Activated CD8-positive, alpha-beta memory T cell treated with anti-CD3 and anti-CD28 coated beads for 24 hours (primary cell): ENCODE measurements around the gene FZR1.

ENCODE experiments used
- DNase-seq: peaks from one replicate; pipeline ENCODE4 v3.0.0-alpha.2; 2020

The FZR1 gene

DNA sequence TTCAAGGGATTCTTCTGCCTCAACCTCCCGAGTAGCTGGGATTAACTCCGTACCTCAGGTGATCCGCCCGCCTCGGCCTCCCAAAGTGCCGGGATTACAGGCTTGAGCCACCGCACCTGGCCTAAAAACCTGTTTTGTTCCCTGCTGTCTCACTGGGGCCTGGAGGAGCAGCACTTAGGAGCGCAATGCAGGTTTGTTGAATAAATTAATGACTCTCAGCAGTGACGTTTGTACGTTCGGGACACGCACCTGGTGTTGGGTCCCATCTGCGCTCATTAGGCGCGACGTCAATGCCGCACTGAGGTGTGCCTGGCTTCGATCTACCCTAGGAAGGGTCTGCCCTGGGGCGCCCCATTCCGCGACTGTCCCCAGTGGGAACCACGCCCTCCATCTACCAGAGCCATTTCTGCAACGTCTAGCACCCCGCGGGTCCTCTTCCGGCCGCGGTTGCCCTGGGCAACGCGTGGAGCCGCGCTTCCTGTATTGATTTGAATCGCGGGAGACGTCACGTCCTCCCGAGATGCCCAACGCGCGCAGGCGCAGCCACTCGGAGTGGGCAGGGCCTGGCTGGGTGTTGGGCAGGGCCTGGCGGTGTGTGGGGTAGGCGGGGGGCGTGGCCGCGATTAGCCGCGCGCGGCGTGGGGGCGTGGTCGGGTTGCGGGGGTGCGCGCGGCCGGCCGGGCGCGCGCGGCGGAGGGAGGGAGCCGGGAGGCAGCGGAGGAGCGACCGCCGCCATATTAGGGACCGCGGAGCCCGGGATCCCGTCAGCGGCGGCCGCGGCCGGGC is at the start of gene FZR1:
TSS of gene FZR1 (plus strand) at position 714 of the 786 bp plus-strand sequence. CDS start 16,679 bp downstream, outside the sequence.
- DNase-seq, result peak; percentile 99

DNA sequence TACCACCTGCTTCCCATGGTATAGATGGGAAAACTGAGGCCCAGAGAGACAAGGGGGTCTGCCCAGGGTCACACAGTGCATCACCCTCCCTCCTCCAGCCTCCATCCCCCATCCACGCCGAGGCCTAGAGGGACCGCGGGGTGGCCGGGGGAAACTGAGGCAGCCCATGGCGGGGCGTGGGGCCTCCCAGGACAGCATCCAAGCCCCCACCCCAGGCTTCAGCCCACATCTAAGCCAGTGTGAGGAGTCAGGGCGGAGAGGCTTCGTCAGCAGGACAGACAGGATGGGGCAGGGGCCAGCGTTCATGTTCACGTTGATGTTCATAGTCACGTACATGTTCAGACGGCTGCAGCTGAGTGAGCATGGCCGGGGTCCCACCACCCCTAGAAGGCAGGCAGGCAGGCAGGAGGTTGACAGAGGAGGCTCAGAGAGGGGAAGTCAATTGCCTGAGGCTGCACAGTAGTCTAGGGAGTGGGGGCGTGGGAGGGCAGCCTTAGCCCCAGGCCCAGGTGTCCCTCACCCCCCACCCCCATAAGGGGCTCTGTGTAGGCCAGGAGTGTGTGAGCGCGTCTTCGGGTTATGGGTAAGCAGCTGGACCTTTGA is 49.1 kb upstream of the FZR1 start:
- no peak for DNase-seq

DNA sequence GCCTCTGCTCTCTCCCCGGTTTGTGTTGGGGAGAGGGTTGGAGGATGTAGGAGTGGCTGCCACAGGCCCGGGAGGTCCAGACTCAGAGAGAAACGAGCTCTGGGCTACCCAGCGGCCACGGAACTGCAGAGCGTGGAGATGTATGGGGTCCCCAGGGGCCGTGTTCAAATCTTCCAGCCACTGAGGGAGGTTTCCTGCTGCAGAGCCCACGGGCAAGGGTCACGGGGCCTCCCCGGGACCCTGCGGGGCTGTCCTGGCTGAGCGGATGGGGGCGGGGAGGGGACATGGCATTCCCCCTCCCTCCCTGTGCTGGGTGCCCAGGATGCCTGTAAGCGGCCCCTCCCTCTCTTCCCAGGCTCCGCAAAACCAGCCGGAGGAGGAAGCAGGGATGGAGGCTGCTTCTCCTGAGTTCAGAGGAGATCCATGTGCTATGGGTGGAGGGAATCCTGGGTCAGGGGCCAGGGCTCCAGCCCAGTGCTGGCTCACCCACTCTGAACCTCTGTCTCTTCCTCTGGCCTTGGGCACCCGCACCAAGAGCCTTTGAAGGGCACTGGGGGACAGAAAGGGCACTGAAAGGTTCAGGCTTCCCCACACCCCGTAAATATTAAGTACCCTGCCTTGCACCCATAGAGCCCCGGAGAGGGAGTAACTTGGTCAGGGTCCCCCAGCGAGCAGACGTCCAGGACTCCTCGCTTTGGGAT is 48.4 kb upstream of the FZR1 start:
- DNase-seq, result no peak

DNA sequence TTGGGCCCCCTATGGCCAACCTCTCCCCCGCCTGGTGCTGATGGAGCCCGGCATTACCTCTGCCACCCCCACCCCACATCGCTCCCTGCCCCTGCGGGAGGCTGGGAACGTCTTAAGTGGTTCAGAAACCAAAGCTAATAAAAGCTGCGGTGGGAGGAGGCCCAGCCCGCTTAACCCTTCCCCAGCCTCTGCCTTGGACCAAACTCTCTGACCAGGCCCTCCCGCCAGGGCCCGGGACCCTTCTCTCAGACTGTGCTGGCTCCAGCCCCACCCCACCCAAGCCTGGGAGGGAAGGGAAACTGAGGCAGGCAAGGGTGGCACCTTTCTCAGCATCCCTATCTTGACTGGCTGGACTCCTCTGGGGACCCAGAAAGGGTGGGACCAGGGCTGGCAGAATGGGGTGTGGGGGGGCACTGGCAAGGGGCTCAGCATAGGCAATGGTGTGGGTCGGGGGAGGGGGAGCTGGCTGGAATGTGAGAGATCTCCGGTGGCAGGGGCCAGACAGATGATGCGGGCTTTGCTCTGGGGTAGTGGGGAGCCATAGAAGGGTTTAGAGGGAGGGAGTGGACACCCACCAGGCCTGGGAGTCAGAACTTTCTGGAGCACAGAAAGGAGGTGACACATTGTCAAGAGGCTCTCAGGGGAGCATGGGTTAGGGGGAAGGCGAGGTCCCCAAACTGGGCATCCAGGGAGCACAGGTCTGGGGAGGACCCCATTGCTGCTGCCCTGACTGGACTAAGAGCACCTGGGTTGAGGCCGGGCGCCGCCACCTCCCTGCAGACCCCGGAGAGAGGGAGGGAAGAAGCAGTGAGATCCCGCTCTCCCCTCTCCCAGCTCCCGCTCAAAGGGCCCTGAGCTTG is 47.7 kb upstream of the FZR1 start:
- DNase-seq, result no peak

DNA sequence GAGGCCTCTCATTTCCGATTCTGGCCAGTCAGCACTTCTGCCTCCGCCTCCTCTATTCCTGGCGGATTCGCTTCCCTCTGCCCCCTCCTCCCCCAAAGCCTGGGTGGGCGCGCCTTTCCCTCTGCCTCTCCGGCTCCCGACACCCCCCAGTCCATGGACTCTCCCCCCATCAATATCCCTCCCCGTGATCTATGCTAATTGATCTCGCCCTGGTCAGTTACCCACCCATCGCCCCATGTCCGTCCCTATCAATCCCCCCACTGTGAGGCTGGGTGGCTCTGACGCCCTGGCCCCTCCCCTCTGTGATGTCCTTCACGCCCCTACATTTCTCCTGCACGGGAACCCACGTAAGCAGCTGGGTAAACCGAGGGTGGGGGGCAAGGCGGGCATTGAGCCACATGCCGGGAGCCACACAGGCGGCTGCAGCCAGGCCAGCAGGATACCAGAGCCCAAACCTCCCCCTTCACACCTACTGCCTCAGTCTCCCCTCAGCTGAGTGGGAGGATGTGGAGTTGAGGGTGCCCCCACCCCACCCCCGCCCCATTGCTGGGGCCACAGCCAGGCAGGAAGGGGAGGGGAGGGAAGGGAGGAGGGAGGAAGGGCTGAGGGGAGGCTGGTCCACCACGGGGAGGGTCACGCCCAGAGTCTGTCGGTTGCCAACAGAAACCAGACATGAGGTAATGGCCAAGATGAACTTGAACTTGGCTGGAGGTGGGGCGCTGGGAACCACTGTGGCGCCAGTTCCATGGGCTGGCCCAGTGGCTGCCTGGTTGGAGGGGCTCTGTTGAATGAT is 46.8 kb upstream of the FZR1 start:
- DNase-seq, result no peak

DNA sequence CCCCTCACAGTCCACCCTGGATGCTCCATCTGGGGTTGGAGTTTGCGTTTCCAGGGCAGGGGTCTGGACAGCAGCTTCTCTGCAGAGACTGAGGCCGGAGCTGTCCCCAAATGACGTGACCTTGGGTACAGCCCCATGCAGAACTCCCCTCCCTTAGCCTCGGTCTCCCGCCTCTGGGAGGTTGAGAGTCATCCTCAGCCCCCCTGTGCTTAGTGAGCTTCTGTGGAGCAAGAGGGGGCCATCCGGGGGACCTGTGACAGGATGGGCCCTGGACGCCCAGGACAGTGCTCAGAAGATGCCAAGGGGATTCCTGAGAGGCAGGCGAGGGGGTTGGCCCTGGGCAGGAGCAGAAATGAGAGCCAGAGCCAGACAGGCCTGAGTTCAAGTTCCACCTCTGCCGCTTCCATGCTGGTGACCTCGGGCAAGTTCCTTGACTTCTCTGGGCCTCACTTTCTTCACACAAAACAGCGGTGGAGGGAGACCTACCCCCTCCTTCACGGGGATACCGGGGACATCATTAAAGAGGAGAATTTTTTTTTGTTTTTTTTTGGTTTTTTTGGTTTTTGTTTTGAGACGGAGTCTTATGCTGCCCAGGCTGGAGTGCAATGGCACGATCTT is 46.0 kb upstream of the FZR1 start:
- DNase-seq, result no peak

DNA sequence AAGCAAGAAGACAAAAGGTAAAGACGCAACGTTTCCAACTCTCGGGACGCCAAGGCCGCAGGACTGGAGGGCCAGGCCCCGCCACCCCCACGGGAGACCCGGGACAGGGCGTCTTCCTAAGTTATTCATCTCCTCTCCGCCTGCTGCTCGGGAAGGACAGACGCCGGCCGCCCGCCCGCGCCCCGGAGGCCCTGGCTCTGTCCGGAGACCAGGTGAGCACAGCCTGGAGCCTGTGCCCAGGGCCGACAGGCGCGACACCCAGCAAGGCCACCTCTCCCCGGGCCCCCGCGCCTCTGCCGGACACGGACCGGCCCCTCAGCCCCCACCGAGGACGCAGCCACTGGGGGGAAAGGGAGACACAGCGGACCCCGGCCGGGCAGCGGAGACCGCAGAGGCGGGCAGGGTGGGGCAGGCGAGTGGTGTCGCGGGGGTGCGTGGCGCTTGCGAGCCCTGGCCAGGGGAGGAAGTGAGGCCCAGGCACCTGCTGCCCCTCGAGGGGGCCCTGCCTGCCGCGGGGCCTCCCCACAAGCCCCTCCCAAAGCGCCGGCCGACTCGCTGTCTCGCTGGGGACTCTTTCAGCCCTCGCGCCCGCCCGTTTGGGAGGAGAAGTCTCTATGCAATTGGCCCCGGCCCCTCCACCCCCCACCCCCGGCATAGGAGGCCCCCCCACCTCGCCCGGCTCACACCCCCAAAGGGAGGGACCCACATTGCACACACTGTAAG is 43.0 kb upstream of the FZR1 start:
- no peak for DNase-seq

DNA sequence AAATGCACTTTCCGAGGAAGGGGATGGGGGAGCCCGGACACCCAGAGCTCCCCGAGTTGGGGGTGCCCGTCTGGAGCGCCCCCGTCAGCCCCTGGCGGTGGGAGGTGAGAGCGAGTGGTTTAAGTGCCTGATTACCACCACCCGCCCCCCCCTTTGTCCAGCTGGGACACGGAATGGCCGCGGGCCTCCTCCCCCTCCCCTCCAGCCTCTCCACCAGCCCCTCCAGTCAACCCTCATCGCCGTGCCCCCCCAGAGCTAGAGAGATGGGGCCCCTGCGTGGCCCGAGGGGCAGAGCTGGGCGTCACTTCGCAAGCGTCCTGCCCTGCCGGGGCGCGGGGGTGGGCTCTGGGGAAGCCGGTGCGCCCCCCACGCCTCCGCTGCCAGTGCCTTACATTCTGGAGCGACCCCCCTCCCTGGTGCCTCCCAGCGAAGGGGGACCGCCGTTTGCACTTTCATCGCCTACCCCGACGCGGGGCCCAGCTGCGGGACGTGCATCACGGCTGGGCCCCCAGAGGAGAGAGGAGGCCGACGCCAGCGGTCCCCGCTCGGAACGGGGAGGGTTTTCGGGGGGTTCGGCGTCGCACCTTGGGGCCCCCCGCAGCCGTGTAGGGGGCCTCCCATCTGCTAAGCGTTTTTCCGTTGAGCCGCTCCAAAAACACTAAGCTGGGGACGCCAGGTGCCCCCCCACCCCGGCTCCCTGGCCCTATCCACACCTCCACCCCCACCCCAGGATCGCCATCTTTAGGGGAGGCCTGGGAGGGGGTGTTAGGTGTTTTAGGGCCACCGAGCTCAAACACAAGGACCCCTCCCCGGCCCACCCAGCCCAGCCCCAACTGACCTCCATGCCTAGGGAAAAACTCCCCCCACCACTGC is 42.2 kb upstream of the FZR1 start:
- no peak for DNase-seq

DNA sequence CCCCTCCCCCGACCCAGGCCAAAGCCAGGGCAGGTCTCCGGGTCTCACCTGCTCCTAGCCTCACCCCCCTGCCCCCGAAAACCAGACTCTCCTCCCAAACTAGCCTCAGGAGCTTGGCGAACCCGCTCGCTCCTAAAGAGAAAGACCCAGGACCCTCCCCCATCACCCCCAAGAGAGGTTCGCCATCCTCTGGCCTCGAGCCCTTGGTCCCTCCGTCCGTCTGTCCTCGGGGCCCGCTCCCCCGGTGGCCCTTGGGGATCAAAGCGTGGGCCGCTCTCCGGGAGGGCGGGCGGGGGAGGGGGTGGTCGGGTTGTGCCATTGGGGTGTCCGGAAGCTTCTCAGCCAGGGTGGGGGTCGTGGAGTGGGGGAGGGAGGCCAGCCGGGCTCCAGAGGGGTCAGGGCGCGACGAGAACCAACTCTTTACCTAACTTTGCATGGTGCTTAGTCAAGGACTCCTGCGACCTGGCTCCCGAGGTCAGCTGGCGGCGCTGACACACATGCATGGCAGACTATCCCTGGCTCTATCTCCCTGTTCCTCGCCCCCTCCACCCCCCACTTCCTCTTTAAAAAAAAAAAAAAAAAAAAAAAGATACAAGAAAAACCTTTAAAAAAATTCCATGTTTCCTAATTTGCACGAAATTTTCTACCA is 41.4 kb upstream of the FZR1 start:
- no peak for DNase-seq

DNA sequence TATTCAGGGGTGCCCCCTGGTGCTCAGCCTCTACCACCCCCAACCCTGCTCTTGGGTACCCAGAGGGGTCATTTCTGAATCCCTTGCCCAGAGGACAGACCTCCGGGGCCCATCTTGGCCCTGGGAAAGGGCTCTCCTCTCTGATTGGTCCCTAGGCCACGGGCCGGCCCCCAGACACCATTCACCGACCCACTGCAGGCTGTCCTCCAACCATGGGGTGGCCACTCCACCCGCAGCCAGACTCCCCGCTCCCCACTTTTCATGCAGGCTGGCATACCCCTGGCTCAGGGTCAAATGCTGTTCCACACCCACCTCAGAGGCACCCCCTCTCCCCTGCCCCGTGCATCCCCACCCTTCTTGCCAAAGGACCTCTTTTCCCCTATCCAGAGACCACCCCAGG is 40.6 kb upstream of the FZR1 start:
- no peak for DNase-seq

DNA sequence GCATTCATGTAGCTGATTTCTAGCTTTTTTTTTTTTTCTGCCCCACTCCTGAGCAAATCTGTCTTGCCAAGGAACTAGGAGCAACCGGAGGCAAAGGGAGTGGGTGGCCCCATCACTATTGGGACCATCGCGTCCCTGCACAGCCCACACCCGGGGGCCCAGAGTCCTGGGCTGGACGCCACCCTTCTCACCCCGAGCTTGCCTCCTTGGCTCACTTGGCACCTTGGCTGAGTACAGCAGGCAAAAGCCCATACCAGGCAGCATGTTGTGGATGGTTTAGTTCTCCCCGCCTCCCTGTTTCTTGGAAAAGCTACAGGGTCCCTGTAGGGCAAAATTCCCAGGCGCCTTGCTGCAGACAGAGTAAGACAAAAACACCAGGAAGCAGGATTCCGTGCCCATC is 39.5 kb upstream of the FZR1 start:
- DNase-seq, result no peak

DNA sequence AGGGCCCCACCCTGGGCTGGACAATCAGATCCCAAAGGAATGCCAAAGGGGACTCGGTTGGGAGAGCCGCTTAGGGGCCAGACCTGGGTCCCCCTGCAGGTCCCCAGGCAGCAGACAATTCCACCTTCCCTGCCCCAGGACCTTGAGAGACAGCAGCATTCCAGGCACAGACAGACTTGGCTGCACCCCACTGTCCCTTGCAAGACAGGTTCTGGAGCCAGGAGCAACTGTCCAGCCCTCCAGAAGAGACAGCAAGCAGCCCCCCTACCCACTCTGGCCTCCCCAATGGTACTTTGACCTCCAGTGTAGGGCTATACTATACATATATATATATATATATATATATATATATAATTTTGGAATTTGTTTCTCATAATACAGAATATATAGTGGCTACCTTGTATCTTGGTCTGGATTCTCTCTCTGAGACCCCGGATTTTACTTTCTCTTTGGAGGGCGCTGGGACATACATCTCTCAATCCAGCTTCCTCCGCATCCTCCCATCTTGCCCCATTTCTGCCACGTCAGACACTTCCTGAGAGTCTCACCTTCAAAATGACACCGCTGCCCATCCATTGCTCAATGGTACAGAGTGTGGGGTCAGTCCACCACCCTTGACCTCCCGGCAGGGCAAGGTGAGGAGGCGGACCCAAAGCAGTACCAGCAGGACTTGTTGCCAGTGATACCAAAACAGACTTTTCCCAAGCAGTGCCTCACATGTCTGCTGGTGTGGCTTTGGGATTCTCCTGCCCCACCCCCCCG is 38.5 kb upstream of the FZR1 start:
- no peak for DNase-seq

DNA sequence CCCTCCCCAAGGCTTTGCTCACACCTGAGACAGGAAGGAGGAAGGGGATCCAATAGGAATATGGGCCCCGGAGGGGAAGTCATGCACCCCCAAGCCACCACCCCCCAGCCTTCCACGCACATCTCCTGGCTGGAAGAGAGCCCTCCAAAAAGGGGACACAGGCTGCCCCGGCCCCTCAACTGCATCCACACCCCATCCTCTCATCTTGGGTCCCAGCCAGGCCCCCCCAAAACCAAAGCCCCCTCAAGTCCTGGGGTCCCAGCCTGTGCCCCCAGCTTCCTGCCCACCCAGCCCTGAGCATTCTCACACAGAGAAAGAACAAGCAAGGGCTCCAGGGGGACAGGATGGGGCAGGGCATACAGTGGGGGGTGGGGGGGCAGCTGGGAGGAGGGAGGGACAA is 37.9 kb upstream of the FZR1 start:
- no peak for DNase-seq

DNA sequence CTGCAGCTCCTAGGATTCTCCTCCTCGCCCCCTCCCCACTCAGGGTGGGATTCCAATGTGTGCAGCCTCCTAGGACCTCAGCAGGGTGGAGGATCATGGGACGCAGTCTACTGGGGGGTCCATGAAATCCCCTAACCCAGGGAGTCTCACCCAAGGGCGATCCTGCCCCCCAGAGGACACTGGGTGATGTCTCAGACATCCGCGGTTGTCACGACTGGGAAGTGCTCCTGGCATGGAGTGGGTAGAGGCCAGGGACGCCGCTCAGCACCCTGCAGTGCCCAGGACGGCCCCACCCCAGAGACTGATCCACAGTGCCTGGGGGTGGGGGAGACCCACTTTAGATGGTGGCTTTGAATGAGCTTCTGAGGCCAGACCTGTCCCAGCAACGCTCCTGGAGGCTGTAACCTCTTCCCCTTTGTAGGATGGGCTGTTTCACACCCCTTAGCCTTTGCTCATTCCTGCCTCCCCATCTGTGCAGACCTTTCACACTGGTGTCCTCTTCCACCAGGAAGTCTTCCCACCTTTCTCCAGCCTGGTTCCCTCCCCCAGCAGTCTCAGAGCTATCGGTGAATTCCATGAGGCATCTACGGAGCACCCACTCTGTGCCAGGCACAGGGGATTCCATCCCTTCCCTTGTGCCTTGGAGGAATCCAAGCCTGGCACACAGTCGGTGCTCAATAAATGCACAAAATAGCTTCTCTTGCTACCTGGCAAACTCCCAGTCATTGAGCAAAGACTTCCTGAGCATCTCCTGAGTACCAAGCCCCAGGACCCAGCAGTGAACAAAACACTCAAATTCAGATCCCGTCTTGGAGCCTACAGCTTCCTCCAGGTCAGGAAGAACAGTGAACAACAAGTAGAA is 36.2 kb upstream of the FZR1 start:
- no peak for DNase-seq

DNA sequence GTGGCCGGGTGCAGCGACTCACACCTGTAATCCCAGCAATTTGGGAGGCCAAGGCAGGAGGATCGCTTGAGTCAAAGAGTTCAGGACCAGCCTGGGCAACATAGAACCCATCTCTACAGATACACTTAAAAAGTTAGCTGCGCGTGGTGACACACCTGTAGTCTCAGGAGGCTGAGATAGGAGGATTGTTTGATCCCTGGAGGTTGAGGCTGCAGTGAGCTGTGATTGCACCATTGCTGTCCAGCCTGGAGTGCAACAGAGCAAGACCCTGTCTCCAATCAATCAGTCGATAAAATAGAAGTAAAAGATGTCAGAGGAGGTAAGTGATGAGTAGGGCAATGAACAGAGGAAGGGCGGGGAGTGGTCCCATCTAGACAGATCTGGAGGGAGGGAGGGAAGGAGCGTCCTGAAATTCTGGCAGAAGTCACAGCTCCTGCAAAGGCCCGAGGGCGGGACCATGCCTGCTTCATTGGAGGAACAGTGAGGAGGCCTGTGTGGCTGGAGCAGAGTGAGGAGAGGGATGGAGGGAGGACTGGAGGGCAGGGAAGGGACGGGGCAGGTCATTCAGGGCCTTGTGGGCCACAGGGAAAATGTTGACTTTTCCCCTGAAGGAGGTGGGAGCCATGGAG is 35.5 kb upstream of the FZR1 start:
- no peak for DNase-seq

DNA sequence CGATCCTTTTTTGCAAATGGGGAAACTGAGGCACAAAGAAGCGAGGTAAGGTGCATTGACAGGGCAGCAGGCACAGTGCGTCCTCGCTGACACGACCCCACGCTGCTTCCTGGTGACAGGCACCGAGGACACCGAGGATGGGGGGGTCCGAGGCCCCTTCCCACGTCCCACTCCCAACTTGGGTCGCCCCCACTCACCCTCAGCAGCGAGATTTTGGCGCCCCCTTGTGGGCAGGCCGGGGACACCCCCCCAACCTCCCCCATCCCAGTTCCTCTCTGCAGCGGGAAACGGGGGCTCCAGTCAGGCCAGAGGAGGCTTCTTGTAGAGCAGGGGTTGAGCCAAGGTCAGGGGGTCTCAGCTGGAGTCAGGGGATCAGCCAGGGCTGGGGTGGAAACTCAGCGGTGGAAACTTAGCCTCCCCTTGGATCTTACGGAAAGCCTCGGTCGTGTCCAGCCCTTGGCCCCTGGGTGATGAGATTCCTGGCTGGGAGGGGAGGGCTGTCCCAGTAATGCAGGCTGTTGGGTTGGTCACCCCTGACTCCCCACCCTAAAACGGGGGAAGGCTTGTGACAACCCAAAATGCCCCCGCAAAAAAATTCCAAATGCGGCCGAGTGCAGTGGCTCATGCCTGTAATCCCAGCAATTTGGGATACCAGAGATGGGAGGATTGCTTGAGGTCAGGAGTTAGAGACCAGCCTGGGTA is 34.0 kb upstream of the FZR1 start:
- peak; percentile 75 for DNase-seq

DNA sequence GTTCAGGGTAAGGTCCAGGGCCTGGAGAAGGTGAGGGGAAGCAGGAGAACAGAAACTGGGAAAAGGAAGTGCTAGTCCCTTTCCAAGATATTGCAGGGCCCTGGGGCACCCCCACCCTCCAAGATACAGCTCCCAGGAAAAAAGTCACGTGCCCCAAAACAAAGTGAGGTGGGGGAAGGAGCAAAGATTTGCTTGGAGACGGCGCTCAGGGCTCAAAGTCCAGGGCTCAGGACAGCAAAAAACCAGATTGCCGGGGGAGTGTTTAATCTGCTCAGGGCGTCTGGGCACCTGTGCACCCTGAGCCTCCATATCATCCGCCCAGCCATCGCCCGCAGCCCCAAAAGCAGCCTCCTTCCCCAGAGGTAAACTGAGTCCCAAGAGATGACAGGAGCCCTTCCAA is 32.1 kb upstream of the FZR1 start:
- no peak for DNase-seq
